HEK293 (cell line): ENCODE data around the gene ZFP1.

Experiments
- CTCF ChIA-PET: fragments of 350-600 bp; formaldehyde crosslinking; extraction: SDS; loops from one replicate; lab custom pipeline; 2021; ENCODE audit warnings: antibody characterized with exemption; lab: Yijun Ruan, JAX
- POLR2A ChIA-PET: fragments of 300-600 bp; formaldehyde crosslinking; extraction: SDS; loops from one replicate; lab custom pipeline; 2020; ENCODE audit warnings: antibody characterized with exemption, inconsistent platforms; lab: Yijun Ruan, JAX
- H3K27ac ChIP-seq: fragments of 200-500 bp; sonication (Bioruptor generic); 2 replicates; pipeline ENCODE4 v1.5.1; 2014; ENCODE audit warnings: low read depth, low read length, control low read depth, inconsistent platforms; ENCODE audit errors: extremely low read depth
- H3K36me3 ChIP-seq, 2 experiments: fragments of 200-500 bp in 1 of 2; sonication (Bioruptor generic) in 1 of 2; 1 replicate in 1 of 2; 2 replicates in 1 of 2; pipeline ENCODE4 v1.5.1; 2014 to 2017; ENCODE audit warnings: inconsistent platforms in 2 of 2, low read length in 2 of 2; ENCODE audit not compliant: control insufficient read depth in 2 of 2, insufficient read depth in 1 of 2
- H3K4me1 ChIP-seq: fragments of 200-500 bp; sonication (Bioruptor generic); 2 replicates; pipeline ENCODE4 v1.5.1; 2014; ENCODE audit warnings: mild to moderate bottlenecking, low read length, inconsistent platforms; ENCODE audit not compliant: control insufficient read depth, insufficient read depth
- H3K4me3 ChIP-seq: 2 replicates; pipeline ENCODE4 v1.5.1; 2011; ENCODE audit warnings: low read depth, mild to moderate bottlenecking, control low read depth, low read length, moderate library complexity
- H3K9me3 ChIP-seq: fragments of 200-500 bp; sonication (Bioruptor generic); 2 replicates; pipeline ENCODE4 v1.5.1; 2014; ENCODE audit warnings: low read depth, low read length, inconsistent platforms; ENCODE audit not compliant: control insufficient read depth, insufficient read depth
- KLF1 ChIP-seq: fragments of 450-650 bp; formaldehyde crosslinking; IDR thresholded peaks from 2 replicates; pipeline ENCODE4 v1.5.1; 2016; ENCODE audit warnings: missing biosample characterization, missing genetic modification characterization
- KLF10 ChIP-seq: fragments of 450-650 bp; IDR thresholded peaks from 2 replicates; pipeline ENCODE4 v1.5.1; 2018; ENCODE audit warnings: missing biosample characterization, mild to moderate bottlenecking, missing genetic modification characterization
- OSR2 ChIP-seq: fragments of 450-650 bp; formaldehyde crosslinking; IDR thresholded peaks from 2 replicates; pipeline ENCODE4 v1.5.1; 2016; ENCODE audit warnings: missing biosample characterization, missing genetic modification characterization
- REPIN1 ChIP-seq: fragments of 450-650 bp; formaldehyde crosslinking; IDR thresholded peaks from 2 replicates; pipeline ENCODE4 v1.5.1; 2017; ENCODE audit warnings: missing biosample characterization, missing genetic modification characterization, low read depth
- WT1 ChIP-seq: fragments of 450-650 bp; formaldehyde crosslinking; IDR thresholded peaks from 2 replicates; pipeline ENCODE4 v1.5.1; 2016; ENCODE audit warnings: missing biosample characterization, missing genetic modification characterization
- YY1 ChIP-seq: fragments of 450-650 bp; formaldehyde crosslinking; IDR thresholded peaks from 2 replicates; pipeline ENCODE4 v1.5.1; 2018; ENCODE audit warnings: missing biosample characterization, missing genetic modification characterization
- ZBTB20 ChIP-seq: fragments of 450-650 bp; formaldehyde crosslinking; IDR thresholded peaks from 2 replicates; pipeline ENCODE4 v1.5.1; 2016; ENCODE audit warnings: missing biosample characterization, missing genetic modification characterization
- ZBTB8A ChIP-seq: fragments of 450-650 bp; formaldehyde crosslinking; IDR thresholded peaks from 2 replicates; pipeline ENCODE4 v1.5.1; 2016; ENCODE audit warnings: missing biosample characterization, missing genetic modification characterization
- ZFHX2 ChIP-seq: fragments of 450-650 bp; formaldehyde crosslinking; conservative IDR thresholded peaks from 2 replicates; pipeline ENCODE4 v1.5.1; 2016; ENCODE audit warnings: missing biosample characterization, missing genetic modification characterization
- ZFP3 ChIP-seq: fragments of 450-650 bp; formaldehyde crosslinking; IDR thresholded peaks from 2 replicates; pipeline ENCODE4 v1.5.1; 2016; ENCODE audit warnings: low read depth, missing biosample characterization, missing genetic modification characterization
- ZNF16 ChIP-seq: fragments of 450-650 bp; formaldehyde crosslinking; IDR thresholded peaks from 2 replicates; pipeline ENCODE4 v1.5.1; 2016; ENCODE audit warnings: low read depth, missing biosample characterization, missing genetic modification characterization
- ZNF211 ChIP-seq: fragments of 450-650 bp; formaldehyde crosslinking; IDR thresholded peaks from 2 replicates; pipeline ENCODE4 v1.5.1; 2016; ENCODE audit warnings: low read depth, missing biosample characterization, missing genetic modification characterization
- ZNF48 ChIP-seq: fragments of 450-650 bp; formaldehyde crosslinking; IDR thresholded peaks from 2 replicates; pipeline ENCODE4 v1.5.1; 2016; ENCODE audit warnings: missing biosample characterization, missing genetic modification characterization
- ZNF701 ChIP-seq: fragments of 450-650 bp; formaldehyde crosslinking; IDR thresholded peaks from 2 replicates; pipeline ENCODE4 v1.5.1; 2016; ENCODE audit warnings: missing biosample characterization, missing genetic modification characterization
- ZXDB ChIP-seq: fragments of 450-650 bp; formaldehyde crosslinking; IDR thresholded peaks from 2 replicates; pipeline ENCODE4 v1.5.1; 2016; ENCODE audit warnings: missing biosample characterization, missing genetic modification characterization
- TF ChIP-seq, protein P1 (sequence below): fragments of 450-650 bp; formaldehyde crosslinking; IDR thresholded peaks from 2 replicates; pipeline ENCODE4 v1.5.1; 2016; ENCODE audit warnings: missing biosample characterization, missing genetic modification characterization
- TF ChIP-seq, protein P2 (sequence below): fragments of 450-650 bp; formaldehyde crosslinking; IDR thresholded peaks from 2 replicates; pipeline ENCODE4 v1.5.1; 2016; ENCODE audit warnings: missing biosample characterization, missing genetic modification characterization, borderline replicate concordance
- TF ChIP-seq, protein P3 (sequence below): fragments of 450-650 bp; IDR thresholded peaks from 2 replicates; pipeline ENCODE4 v1.5.1; 2018; ENCODE audit warnings: missing biosample characterization, mild to moderate bottlenecking, missing genetic modification characterization
- TF ChIP-seq, protein P4 (sequence below): fragments of 450-650 bp; formaldehyde crosslinking; IDR thresholded peaks from 2 replicates; pipeline ENCODE4 v1.5.1; 2017; ENCODE audit warnings: missing biosample characterization, missing genetic modification characterization

Gene ZFP1

DNA sequence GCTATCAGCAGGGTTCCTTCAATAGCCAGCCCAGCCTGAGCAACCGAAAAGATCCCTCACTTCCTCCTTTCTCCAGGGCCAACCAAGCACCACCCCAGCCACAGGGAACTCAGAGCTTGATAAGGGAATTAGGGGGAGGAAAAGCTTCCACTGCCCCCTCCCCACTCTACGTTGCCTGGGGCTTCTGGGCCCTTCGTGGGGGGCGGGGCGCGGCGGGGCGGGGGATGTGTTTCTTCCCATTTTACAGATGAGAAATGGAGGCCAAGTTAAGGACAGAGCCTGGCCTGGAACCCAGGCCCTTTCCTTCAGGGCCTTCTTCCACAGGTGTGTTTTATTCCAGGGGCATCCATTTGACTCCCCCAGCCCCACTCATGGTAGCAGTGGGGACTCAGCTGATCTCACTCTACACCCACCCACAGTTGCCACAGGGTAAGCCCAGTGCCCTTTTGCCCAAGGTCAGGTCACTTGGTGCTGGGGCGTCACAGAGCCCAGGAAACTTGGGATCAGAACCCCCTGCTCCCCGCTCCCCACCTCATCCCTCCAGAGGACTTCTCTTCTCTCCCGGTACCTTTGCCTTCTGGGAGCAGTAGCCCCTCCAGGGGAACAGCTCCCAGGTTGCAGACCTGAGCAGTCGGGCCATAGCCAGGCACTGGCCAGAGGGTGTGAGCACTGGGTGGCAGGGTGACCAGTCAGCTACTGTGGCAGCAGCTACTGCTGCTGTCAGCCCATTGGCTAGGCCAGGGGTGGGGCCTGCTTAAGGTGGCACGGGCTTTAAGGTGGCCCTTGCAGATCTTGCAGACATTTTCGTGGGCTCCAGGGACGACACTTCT is 32.0 kb upstream of the ZFP1 start, which contains the start of gene LDHD:
Gene LDHD (minus strand): TSS at position 700 of the 830 bp plus-strand sequence. CDS start 60 bp downstream, at position 640.
- Histone ChIP-seq H3K9me3 (no peaks in the 10 kb centered on the region), H3K36me3 (no peaks in the 10 kb centered on the region), H3K27ac (no peak within 1 kb of the TSS), H3K4me1 (no peaks in the 10 kb centered on the region), H3K4me3 (no peak within 1 kb of the TSS)
- CTCF ChIA-PET = no interaction called here
- 0 out of 2 replicates have a peak, but pooled peaks have one; percentile 24 for TF ChIP-seq REPIN1
- no peak for TF ChIP-seq ZFHX2 (tag by site-specific recombination)
- peak; percentile 10; the same call in 1 of the 2 replicates for TF ChIP-seq ZBTB8A (tag by site-specific recombination)
- 0 out of 2 replicates have a peak, but pooled peaks have one; percentile 26 for TF ChIP-seq ZXDB (tag by site-specific recombination)
- peak; percentile 82 for TF ChIP-seq OSR2 (tag by site-specific recombination)
- no peak for TF ChIP-seq ZNF701 (tag by site-specific recombination)
- TF ChIP-seq KLF1 (tag by site-specific recombination) = peak; percentile 40; the same call in 1 of the 2 replicates
- TF ChIP-seq ZBTB20 (tag by site-specific recombination) = peak; percentile 41; the same call in 1 of the 2 replicates
- TF ChIP-seq, protein P1, sequence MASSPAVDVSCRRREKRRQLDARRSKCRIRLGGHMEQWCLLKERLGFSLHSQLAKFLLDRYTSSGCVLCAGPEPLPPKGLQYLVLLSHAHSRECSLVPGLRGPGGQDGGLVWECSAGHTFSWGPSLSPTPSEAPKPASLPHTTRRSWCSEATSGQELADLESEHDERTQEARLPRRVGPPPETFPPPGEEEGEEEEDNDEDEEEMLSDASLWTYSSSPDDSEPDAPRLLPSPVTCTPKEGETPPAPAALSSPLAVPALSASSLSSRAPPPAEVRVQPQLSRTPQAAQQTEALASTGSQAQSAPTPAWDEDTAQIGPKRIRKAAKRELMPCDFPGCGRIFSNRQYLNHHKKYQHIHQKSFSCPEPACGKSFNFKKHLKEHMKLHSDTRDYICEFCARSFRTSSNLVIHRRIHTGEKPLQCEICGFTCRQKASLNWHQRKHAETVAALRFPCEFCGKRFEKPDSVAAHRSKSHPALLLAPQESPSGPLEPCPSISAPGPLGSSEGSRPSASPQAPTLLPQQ (tag by site-specific recombination) = peak; percentile 62; the same call in 1 of the 2 replicates
- no peak for TF ChIP-seq ZFP3 (tag by site-specific recombination)
- peak; percentile 70 for TF ChIP-seq KLF10 (tag by site-specific recombination)
- POLR2A ChIA-PET = no interaction called here

DNA sequence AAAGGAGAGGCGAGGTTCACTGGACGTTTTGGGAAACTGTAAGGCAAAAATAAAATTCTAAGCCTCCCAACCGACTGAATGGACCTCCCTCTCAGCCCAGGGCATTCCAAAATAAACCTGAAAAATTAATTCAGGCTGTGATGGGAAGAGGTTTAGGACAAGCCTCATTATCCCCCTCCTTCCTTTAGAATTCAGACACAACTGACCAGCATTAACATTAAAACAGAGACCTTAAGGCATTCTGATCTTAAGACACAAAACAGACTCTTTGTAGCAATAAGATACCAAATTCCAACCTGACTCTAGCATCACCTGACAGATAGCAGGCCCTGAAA is 31.4 kb upstream of the ZFP1 start:
- no peak overlapping the region for H3K4me3 ChIP-seq
- H3K4me1 ChIP-seq = no peaks in the 10 kb centered on the region
- POLR2A ChIA-PET = interaction anchor here (0.7 kb wide), 1 partner anchor 166 kb away, joined by 4 read pairs; no protein-coding TSS in a partner anchor
- no peaks in the 10 kb centered on the region for H3K9me3 ChIP-seq
- CTCF ChIA-PET = no interaction called here
- no peaks in the 10 kb centered on the region for H3K36me3 ChIP-seq
- no peak overlapping the region for H3K27ac ChIP-seq
- TF ChIP-seq ZNF16 (tag by site-specific recombination) = no peak
- no peak for TF ChIP-seq YY1 (tag by site-specific recombination)
- no peak for TF ChIP-seq ZNF211 (tag by site-specific recombination)
- TF ChIP-seq KLF1 (tag by site-specific recombination) = 0 out of 2 replicates have a peak, but pooled peaks have one; percentile 2

DNA sequence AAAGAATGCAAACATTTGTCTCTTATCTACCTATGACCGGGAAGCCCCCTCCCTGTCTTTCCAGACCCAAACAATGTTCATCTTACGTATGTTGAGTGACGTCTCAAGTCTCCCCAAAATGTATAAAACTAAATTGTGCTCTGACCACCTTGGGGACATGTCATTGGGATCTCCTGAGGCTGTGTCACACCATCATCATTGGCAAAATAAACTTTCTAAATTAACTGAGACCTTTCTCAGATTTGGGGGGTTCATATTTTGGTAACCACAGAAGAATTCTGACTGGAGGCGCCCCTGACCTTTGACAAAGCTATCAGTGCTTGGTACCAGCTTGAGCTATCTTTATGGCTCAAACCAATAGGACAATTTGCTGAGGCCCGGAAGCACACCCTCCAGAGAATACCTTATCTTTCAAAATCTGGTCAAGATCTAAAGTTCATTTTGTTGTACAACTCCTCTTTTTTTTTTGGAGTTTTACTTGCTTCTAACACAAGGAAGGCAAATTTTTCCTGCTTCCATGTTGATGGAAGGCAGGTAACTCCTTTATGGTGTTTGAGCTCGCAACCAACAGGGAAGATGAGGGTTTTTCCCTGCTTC is 29.3 kb upstream of the ZFP1 start:
- Histone ChIP-seq H3K4me1 (no peaks in the 10 kb centered on the region), H3K4me3 (no peak overlapping the region), H3K9me3 (no peaks in the 10 kb centered on the region), H3K27ac (no peak overlapping the region), H3K36me3 (no peaks in the 10 kb centered on the region)
- ChIA-PET CTCF (interaction anchor here (0.6 to 1.7 kb wide), 6 partner anchors 8 to 291 kb away, joined by 3 to 9 read pairs (median 4); no protein-coding TSS in a partner anchor), POLR2A (no interaction called here)
- TF ChIP-seq, protein P2, sequence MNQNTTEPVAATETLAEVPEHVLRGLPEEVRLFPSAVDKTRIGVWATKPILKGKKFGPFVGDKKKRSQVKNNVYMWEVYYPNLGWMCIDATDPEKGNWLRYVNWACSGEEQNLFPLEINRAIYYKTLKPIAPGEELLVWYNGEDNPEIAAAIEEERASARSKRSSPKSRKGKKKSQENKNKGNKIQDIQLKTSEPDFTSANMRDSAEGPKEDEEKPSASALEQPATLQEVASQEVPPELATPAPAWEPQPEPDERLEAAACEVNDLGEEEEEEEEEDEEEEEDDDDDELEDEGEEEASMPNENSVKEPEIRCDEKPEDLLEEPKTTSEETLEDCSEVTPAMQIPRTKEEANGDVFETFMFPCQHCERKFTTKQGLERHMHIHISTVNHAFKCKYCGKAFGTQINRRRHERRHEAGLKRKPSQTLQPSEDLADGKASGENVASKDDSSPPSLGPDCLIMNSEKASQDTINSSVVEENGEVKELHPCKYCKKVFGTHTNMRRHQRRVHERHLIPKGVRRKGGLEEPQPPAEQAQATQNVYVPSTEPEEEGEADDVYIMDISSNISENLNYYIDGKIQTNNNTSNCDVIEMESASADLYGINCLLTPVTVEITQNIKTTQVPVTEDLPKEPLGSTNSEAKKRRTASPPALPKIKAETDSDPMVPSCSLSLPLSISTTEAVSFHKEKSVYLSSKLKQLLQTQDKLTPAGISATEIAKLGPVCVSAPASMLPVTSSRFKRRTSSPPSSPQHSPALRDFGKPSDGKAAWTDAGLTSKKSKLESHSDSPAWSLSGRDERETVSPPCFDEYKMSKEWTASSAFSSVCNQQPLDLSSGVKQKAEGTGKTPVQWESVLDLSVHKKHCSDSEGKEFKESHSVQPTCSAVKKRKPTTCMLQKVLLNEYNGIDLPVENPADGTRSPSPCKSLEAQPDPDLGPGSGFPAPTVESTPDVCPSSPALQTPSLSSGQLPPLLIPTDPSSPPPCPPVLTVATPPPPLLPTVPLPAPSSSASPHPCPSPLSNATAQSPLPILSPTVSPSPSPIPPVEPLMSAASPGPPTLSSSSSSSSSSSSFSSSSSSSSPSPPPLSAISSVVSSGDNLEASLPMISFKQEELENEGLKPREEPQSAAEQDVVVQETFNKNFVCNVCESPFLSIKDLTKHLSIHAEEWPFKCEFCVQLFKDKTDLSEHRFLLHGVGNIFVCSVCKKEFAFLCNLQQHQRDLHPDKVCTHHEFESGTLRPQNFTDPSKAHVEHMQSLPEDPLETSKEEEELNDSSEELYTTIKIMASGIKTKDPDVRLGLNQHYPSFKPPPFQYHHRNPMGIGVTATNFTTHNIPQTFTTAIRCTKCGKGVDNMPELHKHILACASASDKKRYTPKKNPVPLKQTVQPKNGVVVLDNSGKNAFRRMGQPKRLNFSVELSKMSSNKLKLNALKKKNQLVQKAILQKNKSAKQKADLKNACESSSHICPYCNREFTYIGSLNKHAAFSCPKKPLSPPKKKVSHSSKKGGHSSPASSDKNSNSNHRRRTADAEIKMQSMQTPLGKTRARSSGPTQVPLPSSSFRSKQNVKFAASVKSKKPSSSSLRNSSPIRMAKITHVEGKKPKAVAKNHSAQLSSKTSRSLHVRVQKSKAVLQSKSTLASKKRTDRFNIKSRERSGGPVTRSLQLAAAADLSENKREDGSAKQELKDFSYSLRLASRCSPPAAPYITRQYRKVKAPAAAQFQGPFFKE (tag by site-specific recombination) = no peak
- TF ChIP-seq ZNF16 (tag by site-specific recombination) (no peak), WT1 (tag by site-specific recombination) (no peak), YY1 (tag by site-specific recombination) (no peak), KLF1 (tag by site-specific recombination) (no peak), ZNF48 (tag by site-specific recombination) (no peak)
- TF ChIP-seq, protein P3, sequence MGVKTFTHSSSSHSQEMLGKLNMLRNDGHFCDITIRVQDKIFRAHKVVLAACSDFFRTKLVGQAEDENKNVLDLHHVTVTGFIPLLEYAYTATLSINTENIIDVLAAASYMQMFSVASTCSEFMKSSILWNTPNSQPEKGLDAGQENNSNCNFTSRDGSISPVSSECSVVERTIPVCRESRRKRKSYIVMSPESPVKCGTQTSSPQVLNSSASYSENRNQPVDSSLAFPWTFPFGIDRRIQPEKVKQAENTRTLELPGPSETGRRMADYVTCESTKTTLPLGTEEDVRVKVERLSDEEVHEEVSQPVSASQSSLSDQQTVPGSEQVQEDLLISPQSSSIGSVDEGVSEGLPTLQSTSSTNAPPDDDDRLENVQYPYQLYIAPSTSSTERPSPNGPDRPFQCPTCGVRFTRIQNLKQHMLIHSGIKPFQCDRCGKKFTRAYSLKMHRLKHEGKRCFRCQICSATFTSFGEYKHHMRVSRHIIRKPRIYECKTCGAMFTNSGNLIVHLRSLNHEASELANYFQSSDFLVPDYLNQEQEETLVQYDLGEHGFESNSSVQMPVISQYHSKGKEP (tag by site-specific recombination) = no peak
- TF ChIP-seq, protein P4, sequence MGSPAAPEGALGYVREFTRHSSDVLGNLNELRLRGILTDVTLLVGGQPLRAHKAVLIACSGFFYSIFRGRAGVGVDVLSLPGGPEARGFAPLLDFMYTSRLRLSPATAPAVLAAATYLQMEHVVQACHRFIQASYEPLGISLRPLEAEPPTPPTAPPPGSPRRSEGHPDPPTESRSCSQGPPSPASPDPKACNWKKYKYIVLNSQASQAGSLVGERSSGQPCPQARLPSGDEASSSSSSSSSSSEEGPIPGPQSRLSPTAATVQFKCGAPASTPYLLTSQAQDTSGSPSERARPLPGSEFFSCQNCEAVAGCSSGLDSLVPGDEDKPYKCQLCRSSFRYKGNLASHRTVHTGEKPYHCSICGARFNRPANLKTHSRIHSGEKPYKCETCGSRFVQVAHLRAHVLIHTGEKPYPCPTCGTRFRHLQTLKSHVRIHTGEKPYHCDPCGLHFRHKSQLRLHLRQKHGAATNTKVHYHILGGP (tag by site-specific recombination) = no peak
